Spleen (tissue), 7 donors: ENCODE measurements around the gene FAH.

ENCODE experiments used
- CTCF ChIP-seq, 11 experiments: fragments of 200-600 bp in 7 of 11; fragments of 450-650 bp in 4 of 11; sonication (generic) in 4 of 11; IDR thresholded peaks in 8 of 11; conservative IDR thresholded peaks in 3 of 11; 1 replicate in 7 of 11; 2 replicates in 4 of 11; pipeline versions ENCODE4 v1.4.0 to v1.8.0; 2016 to 2021; ENCODE audit warnings: antibody characterized with exemption in 11 of 11, inconsistent platforms in 4 of 11, mild to moderate bottlenecking in 1 of 11
- POLR2A ChIP-seq, 3 donors: fragments of 450-650 bp; IDR thresholded peaks; one replicate each; pipeline ENCODE4 v1.5.1; 2017; ENCODE audit warnings: antibody characterized with exemption in 3 of 3, mild to moderate bottlenecking in 1 of 3
- donor health status: DM: no; HTN: no; CAD: no; lungs with moderate emphysema.
- donor health status: DM: no; HTN: no; CAD: no.
- donor health status: DM: no; HTN: no; CAD: no.

- TF ChIP-seq POLR2A (IDR thresholded peaks at IDR 0.05) (no peak), CTCF (IDR thresholded peaks at IDR 0.05 in 8 of 11, conservative IDR thresholded peaks at IDR 0.05 in 3 of 11) (no peak)
These were observed 27.1 kb downstream of the FAH start for GRCh38 chr15:80179935-80180334.
